Measurements from ENCODE around the gene TMEM169. TPM values are rescaled to one million over a fixed set of nuclear protein-coding genes. Genes with fewer than 3 reads are reported as not detected.

The TMEM169 gene
- total and polyA plus RNA-seq, 10 of the 15 experiments (the other 5 are each of a cell fraction or from before 2014, with no cell fraction given): 0.23 to 3.2 (median 2.3) TPM

DNA sequence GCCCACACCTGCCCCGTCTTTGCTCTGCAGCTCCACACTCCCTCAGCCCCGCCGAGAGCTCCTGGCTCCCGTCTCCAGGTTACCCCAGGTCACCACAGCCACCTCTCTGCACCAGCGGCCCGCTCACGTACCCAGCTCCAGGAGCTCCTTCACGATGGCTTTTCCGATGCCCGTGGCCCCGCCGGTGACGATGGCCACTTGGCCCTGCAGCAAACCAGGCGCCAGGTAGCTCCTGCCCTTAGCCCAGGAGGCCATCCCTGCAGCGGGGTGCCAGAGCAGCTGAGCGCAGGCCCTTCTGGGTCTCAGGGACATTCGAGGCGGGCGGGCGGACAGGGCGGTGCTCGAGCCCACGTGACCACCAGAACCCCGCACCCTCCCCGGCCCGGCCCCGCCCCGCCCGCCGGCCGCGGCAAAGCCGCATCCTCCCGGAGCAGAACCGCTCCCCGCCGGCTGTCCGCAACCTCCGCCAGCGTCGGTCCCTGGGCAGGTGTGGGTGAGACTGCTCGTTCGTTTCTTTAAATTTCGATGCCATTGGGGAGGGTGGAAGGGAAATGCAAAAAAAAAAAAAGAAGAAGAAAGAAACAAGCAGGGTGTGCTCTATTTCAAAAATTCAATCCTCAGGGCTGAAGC lies at the start of gene TMEM169, which contains the start of gene PECR (continued):
- peak; percentile 53; the same call in 1 of the 2 replicates for TF ChIP-seq NR2F1 (conservative IDR thresholded peaks at IDR 0.05)
- TF ChIP-seq ASH2L (IDR thresholded peaks at IDR 0.05; ENCODE audit: borderline replicate concordance, low read depth): 0 out of 2 replicates have a peak, but pooled peaks have one; percentile 58
- no peak for TF ChIP-seq RB1 (IDR thresholded peaks at IDR 0.05; ENCODE audit: borderline replicate concordance)
- TF ChIP-seq, protein P1, sequence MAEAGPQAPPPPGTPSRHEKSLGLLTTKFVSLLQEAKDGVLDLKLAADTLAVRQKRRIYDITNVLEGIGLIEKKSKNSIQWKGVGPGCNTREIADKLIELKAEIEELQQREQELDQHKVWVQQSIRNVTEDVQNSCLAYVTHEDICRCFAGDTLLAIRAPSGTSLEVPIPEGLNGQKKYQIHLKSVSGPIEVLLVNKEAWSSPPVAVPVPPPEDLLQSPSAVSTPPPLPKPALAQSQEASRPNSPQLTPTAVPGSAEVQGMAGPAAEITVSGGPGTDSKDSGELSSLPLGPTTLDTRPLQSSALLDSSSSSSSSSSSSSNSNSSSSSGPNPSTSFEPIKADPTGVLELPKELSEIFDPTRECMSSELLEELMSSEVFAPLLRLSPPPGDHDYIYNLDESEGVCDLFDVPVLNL (IDR thresholded peaks at IDR 0.05; ENCODE audit: low read depth, low read length): 0 out of 2 replicates have a peak, but pooled peaks have one; percentile 14
- TF ChIP-seq DPF2 (IDR thresholded peaks at IDR 0.05): peak; percentile 47; the same call in 1 of the 2 replicates
- 0 out of 2 replicates have a peak, but pooled peaks have one; percentile 11 for TF ChIP-seq TCF3 (IDR thresholded peaks at IDR 0.05; ENCODE audit: borderline replicate concordance, insufficient read depth, low read depth, low read length)
- no peak; the same call in 1 of the 2 replicates for TF ChIP-seq POLR2AphosphoS5 (IDR thresholded peaks at IDR 0.05; ENCODE audit: low read length)
- no peak for TF ChIP-seq NBN (IDR thresholded peaks at IDR 0.05)
- no peak for TF ChIP-seq STAT1 (conservative IDR thresholded peaks at IDR 0.05)
- TF ChIP-seq, protein P2, sequence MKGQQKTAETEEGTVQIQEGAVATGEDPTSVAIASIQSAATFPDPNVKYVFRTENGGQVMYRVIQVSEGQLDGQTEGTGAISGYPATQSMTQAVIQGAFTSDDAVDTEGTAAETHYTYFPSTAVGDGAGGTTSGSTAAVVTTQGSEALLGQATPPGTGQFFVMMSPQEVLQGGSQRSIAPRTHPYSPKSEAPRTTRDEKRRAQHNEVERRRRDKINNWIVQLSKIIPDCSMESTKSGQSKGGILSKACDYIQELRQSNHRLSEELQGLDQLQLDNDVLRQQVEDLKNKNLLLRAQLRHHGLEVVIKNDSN (IDR thresholded peaks at IDR 0.05; ENCODE audit: borderline replicate concordance, extremely low read length, insufficient read depth, low read depth, low read length): peak; percentile 89
- TF ChIP-seq, protein P3, sequence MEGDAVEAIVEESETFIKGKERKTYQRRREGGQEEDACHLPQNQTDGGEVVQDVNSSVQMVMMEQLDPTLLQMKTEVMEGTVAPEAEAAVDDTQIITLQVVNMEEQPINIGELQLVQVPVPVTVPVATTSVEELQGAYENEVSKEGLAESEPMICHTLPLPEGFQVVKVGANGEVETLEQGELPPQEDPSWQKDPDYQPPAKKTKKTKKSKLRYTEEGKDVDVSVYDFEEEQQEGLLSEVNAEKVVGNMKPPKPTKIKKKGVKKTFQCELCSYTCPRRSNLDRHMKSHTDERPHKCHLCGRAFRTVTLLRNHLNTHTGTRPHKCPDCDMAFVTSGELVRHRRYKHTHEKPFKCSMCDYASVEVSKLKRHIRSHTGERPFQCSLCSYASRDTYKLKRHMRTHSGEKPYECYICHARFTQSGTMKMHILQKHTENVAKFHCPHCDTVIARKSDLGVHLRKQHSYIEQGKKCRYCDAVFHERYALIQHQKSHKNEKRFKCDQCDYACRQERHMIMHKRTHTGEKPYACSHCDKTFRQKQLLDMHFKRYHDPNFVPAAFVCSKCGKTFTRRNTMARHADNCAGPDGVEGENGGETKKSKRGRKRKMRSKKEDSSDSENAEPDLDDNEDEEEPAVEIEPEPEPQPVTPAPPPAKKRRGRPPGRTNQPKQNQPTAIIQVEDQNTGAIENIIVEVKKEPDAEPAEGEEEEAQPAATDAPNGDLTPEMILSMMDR (IDR thresholded peaks at IDR 0.05 in 2 of 3, conservative IDR thresholded peaks at IDR 0.05 in 1 of 3; ENCODE audit: control insufficient read depth in 2 of 3, extremely low read depth in 1 of 3, insufficient read depth in 1 of 3, low read depth in 3 of 3, low read length in 3 of 3): no peak
- TF ChIP-seq RAD51 (IDR thresholded peaks at IDR 0.05): peak; percentile 78
- TF ChIP-seq, protein P4, sequence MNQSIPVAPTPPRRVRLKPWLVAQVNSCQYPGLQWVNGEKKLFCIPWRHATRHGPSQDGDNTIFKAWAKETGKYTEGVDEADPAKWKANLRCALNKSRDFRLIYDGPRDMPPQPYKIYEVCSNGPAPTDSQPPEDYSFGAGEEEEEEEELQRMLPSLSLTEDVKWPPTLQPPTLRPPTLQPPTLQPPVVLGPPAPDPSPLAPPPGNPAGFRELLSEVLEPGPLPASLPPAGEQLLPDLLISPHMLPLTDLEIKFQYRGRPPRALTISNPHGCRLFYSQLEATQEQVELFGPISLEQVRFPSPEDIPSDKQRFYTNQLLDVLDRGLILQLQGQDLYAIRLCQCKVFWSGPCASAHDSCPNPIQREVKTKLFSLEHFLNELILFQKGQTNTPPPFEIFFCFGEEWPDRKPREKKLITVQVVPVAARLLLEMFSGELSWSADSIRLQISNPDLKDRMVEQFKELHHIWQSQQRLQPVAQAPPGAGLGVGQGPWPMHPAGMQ (IDR thresholded peaks at IDR 0.05; ENCODE audit: borderline replicate concordance): peak; percentile 18; the same call in 1 of the 2 replicates
- peak; percentile 65 for TF ChIP-seq IKZF1 (conservative IDR thresholded peaks at IDR 0.05)
- no peak for TF ChIP-seq ETV6 (conservative IDR thresholded peaks at IDR 0.05 in 1 of 2, IDR thresholded peaks at IDR 0.05 in 1 of 2; ENCODE audit: borderline replicate concordance in 1 of 2, low read depth in 1 of 2)
- peak; percentile 35; the same call in 1 of the 2 replicates for TF ChIP-seq RUNX3 (IDR thresholded peaks at IDR 0.05; ENCODE audit: low read length)
- TF ChIP-seq, protein P5, sequence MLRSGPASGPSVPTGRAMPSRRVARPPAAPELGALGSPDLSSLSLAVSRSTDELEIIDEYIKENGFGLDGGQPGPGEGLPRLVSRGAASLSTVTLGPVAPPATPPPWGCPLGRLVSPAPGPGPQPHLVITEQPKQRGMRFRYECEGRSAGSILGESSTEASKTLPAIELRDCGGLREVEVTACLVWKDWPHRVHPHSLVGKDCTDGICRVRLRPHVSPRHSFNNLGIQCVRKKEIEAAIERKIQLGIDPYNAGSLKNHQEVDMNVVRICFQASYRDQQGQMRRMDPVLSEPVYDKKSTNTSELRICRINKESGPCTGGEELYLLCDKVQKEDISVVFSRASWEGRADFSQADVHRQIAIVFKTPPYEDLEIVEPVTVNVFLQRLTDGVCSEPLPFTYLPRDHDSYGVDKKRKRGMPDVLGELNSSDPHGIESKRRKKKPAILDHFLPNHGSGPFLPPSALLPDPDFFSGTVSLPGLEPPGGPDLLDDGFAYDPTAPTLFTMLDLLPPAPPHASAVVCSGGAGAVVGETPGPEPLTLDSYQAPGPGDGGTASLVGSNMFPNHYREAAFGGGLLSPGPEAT (IDR thresholded peaks at IDR 0.05; ENCODE audit: low read depth): no peak
- TF ChIP-seq GATAD2B (conservative IDR thresholded peaks at IDR 0.05; ENCODE audit: low read depth): peak; percentile 50; the same call in 1 of the 2 replicates
- peak; percentile 94 for TF ChIP-seq POLR2A (IDR thresholded peaks at IDR 0.05; ENCODE audit: low read depth, low read length)
- TF ChIP-seq BHLHE40 (IDR thresholded peaks at IDR 0.05; ENCODE audit: borderline replicate concordance in 1 of 2, low read depth in 2 of 2, low read length in 1 of 2): peak in 1 of 2 experiments; percentile 67; a peak in 1 of 4 replicates
- TF ChIP-seq PML (IDR thresholded peaks at IDR 0.05; ENCODE audit: low read length): no peak
- TF ChIP-seq TAF1 (IDR thresholded peaks at IDR 0.05; ENCODE audit: borderline replicate concordance, low read depth, low read length): peak; percentile 38; the same call in 1 of the 2 replicates
- TF ChIP-seq LARP7 (IDR thresholded peaks at IDR 0.05): peak; percentile 85
